ENCODE measurements around the gene TMEM239.
"Not testable (repeated sequence)": the region's sequence is repeated elsewhere in the genome, so short reads cannot be mapped to it uniquely, and the experiment has no call there.

Gene TMEM239

DNA sequence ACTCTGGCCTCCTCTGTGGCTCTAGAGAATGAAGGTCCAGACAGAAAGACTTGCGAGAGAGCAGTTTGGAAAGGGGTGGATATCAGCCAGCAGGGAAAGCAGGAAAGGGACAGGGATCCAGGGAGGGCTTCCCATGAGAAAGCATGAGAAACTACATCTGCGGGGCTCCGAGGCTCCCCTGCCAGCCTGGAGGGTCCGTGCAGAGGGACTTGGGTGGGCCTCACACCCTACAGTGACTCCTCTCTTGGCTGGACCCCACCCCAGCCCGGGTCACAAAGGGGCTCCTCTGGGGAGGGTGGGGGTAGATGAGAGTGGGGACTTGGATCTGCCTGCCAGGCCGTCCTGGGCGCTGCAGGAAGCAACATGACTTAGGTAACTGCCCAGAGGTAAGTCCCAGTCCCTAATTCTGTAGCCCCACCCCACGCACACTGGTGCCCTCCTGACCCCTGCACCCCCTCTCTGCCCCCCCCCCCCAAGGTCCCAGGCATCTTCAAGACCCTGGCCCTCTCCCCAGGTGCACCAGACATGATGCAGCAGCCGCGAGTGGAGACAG is at the start of gene TMEM239:
Gene TMEM239 (plus strand): TSS at position 335 of the 553 bp plus-strand sequence. CDS start 191 bp downstream, at position 526.
- no peak for DNase-seq (ENCODE audit: low spot score)

DNA sequence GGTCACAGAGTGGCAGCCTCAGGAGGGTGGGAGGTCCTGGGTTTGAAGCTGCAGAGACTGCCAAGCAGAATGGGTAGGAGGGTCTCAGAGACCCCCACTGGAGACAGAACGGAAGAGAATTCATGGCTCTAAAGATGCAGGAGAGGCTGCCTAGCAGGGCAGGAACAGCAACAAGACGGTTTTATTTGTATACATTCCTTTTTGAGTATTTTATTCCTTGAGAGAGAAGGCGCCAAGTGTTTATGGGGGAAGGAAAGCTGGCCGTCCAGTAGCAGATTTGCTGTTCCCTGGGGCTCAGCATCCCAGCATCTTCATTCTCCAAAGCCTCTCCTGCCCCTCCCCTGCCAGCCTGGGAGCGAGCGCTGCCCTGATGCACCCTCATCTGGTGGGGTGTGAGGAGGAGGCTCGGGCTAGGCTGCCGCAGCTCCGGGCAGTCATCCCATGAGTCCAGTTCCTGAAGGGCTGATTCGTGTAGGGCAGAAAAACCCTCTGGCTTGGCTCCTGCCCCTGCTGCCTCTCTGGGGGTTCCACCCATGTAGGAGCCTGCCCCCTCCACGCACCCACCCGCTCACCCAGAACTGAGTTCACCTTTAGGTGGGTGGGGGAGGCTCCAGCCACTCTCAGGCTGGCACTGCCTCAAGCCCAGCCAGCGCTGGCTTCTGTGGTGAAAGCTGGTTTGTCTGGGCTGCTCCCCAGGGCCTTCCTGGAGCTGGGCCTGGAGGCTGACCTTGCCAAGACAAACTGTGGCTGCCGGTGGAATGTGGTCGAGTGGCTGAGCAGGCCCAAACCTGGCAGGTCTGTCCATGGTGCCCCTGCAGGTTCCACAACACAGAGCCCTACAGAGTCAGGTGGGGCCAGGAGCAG is 48.2 kb upstream of the TMEM239 start:
- DNase-seq (ENCODE audit: low spot score): no peak

DNA sequence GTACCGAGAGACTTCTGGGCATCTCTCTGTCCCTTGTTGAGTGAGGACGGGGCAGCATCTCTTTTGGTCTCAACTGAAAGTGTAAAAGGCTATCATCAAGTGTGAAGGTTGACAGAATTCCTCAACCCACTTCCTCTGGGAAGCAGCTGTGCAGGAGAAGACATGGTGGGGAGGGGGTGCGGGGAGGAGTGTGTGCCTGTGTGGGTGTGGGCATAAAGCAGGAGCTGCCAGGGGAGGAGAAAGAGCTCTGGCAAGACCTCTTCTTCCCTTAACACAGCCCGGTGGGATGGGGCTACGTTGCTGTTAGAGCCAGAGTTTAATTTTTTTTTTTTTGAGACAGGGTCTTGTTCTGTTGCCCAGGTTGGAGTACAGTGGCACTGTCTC is 47.5 kb upstream of the TMEM239 start:
- no peak for DNase-seq (ENCODE audit: low spot score)

DNA sequence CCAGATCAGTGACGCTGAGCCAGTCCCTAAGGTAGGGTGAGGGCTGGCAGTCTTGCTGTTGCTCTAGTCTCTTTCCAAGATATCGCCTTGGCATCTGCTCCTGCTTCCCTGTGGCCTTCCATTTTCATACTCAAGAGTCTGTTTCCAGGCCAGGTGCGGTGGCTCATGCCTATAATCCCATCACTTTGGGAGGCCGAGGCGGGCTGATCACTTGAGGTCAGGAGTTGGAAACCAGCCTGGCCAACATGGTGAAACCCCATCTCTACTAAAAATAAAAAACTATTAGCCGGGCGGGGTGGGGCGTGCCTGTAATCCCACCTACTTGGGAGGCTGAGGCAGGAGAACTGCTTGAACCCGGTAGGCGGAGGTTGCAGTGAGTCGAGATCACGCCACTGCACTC is 46.1 kb upstream of the TMEM239 start:
- DNase-seq (ENCODE audit: low spot score): not testable (repeated sequence)

DNA sequence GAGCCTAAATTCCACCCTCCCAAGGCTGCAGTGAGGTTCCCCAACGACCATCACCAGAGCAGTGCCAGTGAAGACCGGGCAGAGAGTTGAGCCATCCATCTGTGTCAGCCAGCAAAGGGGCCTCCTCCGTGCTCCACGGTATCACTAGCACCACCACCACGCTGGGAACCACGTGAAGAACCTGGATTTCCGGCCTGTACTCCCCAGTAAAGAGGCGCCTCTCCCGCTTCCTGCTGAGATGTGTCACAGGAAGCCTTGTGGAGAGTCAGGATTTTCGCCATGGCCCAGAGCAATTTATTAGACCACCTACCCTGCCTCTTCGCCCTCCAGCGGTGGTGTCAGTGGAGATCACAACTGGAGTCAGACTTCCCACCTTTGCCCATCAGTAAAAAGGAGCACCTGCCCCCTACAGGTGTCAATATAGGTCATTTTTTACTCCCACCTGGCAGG is 44.5 kb upstream of the TMEM239 start:
- no peak for DNase-seq (ENCODE audit: low spot score)

DNA sequence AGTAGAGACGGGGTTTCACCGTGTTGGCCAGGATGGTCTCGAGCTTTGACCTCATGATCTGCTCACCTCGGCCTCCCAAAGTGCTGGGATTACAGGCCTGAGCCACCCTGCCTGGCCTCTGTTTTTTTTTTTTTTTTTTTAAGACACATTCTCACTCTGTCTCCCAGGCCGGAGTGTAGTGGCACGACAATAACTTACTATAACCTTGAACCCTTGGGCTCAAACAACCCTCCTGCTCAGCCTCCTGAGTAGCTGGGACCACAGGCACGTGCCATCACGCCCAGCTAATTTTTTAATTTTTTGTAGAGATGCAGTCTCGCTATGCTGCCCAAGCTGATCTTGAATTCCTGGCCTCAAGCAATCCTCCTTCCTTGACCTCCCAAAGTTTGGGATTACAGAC is 42.4 kb upstream of the TMEM239 start:
- DNase-seq (ENCODE audit: low spot score): no peak

DNA sequence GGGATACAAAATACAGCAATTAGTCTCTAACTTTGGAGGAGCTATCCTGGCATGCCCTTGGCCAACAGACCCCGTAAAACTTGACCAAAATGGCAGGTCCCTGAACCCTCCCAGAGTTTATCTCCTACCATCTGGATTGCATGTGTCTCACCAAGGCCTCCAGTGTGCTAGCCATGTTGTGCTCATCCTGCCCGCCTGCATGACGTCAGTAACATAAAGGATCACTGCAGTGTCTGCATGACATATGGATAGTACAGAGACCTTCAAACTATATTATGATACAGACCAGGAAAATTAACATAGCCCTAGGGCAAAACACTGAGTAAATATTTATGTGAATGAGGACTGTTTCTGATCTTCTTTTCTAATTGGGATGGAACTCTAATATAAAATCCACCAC is 41.0 kb upstream of the TMEM239 start:
- DNase-seq (ENCODE audit: low spot score): no peak

DNA sequence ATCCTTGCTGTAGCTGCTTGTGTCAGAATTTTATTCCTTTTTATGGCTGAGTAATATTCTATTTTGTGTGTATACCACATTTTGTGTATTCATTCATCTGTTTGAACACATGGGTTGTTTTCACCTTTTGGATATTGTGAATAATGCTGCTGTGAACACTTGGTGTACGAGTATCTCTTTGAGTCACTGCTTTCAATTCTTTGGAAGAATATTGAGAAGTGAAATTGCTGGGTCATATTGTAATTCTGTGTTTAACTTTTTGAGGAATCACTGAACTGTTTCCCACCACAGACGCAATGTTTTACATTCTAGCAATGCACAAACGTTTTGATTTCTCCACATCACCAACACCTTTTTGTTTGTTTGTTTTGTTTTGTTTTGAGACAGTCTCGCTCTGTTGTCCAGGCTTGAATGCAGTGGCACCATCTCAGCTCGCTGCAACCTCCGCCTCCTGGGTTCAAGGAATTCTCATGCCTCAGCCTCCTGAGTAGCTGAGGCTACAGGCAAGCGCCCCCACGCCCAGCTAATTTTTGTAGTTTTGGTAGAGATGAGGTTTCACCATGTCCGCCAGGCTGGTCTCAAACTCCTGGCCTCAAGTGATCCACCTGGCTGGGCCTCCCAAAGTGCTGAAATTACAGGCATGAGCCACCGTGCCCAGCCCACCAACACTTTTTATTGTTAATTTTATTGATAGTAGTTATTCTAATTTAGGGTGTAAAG is 37.4 kb upstream of the TMEM239 start:
- no peak for DNase-seq (ENCODE audit: low spot score)

DNA sequence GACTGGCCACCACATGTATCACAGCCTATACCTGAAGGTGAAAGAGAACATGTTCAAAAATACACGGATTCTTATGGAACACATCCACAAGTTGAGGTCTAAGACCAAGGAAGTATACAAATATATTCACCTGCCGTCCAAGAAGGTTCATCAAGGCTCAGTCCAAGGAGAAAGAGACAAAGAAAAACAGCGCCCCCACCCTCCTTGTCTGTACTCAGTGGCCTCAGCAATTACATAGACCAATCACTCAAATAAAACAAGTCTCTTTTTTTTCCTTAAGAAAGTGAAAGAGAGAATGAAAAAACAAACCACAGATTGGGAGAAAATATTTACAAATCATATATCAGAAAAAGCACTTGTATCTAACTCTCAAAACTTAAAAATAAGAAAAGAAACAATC is 35.2 kb upstream of the TMEM239 start:
- no peak for DNase-seq (ENCODE audit: low spot score)

DNA sequence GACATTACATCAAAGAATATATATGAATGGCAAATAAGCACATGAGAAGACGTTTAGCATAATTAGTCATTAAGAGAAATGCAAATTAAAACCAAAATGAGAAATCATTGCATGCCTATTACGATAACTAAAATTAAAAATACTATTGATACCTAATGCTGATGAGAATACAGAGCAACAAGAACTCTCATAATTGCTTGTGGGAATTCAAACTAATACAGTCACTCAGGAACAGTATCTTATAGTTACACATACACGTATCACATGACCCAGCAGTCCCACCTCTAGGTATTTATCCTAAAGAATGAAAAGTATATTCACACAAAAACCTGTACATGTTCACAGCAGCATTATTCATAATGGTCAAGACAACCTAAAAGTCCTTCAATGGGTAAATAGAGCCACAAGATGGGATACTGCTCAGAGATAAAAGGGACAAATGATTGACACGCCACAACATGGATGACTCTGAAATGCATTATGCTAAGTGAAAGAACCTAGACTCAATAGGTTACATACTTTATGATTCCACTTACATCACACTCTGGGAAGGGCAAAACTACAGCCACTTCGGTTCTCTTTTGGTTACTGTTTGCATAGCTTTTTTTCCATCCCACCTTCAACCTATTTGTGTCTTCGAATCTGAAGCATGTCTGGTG is 32.1 kb upstream of the TMEM239 start:
- DNase-seq (ENCODE audit: low spot score): no peak

DNA sequence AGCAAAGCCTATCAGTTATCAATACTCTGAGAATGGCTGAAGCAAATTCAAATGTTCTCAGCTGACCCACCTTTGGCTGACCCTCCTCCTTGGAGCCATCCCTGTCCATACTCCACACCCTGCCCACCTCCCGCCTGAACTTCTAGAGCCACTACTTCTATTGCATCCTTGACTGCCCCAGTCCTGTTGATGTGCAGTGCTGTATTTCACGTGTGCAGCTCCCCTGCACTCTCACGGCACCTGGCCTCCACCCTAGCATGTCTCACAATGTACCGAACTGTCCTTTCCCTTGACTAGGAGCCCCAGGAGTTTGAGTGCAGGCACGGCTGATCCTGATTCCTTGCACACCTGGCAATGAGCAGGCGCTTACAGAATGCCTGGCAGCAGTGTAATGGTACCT is 22.7 kb upstream of the TMEM239 start:
- no peak for DNase-seq (ENCODE audit: low spot score)

DNA sequence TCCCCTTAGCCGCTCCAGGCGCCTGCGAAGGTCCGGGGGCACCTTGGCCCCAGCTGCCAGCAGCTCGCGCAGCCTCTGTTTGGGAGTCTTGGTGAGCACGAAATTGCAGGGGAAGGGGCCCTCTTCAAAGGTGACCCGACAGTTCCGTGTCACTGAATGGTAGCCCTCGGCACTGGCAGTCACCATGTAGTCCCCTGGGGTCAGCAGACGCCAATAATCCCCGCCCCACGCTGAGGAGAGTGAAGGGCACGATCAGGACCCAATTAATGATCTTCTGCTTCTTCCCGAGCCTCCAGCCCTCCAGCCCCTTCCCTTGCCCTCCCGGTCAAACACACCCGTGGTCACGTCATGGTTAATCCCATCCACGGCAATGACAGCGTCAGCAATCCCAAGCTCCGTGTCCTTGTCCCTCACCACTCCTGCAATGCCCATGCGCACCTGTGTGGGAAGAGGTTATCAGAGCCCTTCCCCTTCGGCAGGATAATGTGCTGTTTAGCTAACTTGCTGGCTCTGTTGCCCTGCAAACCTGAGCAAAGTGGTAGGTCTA is 21.9 kb upstream of the TMEM239 start:
- no peak for DNase-seq (ENCODE audit: low spot score)

DNA sequence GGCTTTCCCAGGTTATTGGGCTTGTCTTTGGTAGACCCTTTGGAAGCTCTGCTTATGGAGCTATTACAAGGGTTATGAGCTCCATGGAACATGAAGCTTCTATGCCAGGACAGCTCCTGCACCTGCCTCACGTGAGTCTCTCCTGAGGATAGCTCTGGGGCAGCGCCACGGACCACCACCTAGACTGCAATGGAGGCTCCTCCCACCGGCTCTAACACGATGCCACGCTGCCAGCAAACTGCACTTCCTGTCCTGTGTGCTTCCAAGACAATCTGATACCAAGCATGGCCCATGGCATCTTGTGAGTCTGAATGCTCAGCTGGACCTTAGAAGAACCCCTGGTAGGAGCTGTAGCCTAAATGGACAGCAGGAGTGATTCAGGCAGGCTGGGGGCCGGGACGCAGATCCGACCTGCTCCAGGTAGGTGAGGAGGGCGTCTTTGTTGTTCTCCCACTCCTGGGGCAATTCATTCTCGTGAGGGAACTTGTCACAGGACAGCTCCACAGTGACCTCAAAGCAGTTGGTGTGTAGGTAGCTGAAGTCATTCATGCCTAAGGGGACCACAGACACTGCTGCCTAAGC is 21.2 kb upstream of the TMEM239 start:
- DNase-seq (ENCODE audit: low spot score): no peak

DNA sequence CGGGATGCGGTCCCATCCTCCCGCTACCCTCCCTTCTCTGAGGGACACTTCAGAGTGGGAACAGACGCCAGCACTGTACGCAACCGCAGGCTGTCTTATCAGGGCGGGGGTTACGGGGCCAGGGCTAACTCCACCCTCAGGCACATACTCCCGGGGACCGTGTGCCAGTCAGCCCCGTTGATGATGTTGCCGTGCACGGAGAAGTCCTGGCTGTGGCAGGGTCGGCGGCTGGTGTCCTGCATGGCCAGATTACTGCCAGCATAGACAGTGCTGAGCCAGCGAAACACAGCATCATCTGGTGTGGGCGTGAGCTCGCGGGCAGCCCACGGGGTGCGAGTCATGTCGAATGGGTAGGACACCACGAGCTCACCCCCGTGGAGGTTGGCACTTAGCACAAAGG is 20.7 kb upstream of the TMEM239 start:
- DNase-seq (ENCODE audit: low spot score): peak; percentile 24

DNA sequence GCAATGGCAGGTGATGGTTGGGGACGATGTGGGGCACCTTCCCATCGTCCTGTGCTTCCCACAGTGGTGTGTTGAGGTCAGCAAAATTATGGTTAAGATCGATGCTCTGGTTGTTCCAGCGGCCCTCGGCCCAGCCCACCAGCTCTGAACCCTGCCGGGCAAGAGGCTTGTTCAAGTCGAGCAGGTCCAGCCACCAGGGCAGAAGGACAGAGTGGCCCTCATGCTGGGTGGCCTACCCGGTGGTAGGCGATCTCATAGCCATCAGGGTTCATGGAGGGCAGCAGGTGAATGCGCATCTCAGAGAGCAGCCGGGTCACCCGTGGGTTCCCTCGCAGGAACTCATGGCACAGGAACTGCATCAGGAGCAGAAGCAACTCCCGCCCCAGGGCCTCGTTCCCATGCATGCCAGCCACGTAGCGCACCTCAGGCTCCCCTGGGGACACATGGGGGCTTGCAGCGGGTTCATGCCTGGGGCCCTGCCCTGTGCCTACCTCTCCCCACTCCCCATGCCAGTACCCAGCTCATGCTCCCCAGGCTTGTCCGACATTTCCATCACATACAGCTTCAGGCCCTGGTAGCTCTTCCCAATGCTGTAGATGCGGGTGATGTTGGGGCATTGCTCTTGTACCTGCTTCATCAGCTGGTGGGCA is 20.0 kb upstream of the TMEM239 start:
- DNase-seq (ENCODE audit: low spot score): no peak

DNA sequence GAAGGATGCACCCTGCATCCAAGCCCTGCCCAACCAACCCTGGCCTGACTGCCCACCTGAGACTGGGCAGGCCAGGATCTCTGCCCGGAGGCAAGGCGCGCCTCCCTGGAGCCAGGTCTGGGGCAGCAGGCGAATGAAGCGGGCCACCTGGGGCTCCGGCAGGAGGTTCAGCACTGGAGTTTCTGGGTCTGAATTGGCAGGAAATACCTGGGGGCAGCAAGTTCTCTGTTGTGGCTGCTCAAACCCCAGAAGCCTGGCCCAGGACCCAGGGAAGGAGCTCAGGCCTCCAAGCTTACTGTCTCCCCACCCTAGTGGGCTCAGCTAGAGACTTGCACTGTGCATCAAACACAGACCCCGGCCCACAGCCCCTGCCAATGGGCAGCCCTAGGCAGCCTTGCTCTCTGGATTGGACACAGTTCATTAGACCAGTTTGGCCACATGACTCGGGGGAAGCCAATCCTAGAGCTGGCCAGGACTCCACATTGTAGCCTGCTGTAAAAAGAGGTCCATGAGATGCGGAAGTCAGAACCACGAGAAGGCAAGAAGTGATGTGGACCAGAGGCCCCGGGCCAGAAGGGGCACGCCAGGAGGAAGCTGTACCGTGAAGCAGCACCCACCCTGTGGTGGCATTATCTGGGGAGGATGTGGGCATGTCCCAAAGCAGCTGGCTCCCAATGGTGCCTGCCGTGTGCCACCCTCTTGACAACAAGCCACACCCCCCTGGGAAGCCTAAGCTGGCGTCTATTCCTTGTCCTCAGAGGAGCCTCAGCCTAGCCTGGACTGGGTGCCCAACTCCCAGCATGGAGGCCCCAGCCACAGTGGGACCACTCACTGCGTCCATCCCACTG is 18.8 kb upstream of the TMEM239 start:
- no peak for DNase-seq (ENCODE audit: low spot score)

DNA sequence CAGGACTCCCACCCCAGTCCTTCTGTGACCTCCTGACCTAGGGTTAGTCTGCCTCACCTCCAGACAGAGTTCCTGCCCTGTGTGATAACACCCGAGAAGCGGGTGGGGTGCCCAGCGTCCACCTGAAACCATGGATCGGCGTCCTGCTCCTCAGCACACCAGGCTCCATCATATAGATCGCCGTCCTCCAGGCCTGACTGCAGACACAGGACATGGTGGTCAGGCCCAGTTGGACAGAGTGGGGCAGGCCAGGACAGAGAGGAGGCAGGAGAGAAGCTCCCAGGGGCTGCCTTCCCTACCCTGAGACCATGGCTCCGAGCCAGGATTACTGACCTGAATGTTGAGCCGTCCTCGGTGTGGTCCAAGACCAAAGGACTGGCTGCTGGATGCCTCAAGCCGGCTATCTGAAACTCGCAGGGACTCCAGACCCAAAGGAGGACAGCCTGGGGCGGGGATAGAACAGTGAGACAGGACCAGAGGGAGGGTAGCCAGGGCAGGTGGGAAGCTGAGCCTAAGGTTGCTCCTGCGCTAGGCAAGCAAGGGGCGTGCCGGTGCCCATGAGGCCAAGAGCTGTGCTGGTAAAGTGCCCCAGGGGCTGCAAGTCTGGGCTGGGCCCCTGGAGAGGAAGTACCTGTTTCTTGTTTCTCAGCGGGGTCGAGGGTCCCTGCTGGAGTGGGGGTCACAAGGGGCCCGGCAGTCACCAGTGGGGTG is 17.9 kb upstream of the TMEM239 start:
- DNase-seq (ENCODE audit: low spot score): no peak

DNA sequence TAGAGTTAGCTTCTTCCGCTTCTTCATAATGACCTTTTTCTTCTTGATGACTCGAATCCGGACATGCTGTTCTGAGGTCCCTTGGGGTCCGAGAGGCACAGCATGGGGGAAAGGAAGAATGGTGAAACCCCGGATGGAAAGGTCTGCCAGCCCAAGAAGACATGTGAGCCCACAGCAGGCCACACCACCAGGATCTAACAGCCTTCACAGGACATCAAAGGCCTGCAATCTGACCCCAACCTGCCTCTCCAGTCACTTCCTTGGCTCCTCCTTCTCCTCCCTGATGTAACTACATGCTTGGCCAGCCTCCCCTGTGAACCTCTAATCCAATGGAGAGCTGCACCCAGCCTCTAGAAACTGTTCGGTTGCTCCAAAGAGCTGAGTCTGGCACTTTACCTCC is 17.4 kb upstream of the TMEM239 start:
- no peak for DNase-seq (ENCODE audit: low spot score)

DNA sequence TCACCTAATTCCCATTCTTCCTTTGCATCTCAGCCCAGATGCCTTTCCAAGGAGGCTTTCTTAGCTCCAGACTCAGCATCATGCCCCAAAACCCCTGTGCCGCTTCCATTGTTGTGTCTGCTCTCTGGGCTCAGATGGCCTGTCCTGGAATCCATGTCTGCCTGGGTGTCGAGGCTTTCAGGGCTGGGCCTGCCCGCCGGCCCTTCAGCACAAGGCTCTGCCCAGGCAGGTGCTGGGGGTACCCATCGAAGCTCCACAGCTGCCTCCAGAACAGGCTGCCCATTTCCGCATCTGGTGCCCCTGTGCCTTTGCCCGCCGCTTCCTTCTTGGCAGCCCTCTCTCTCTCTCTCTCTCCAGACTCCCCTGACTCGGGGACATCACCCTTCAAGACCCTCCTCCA is 16.9 kb upstream of the TMEM239 start:
- no peak for DNase-seq (ENCODE audit: low spot score)

All from hematopoietic multipotent progenitor cell treated with erythropoietin and hydrocortisone succinate and interleukin-3 and kit ligand, for 15 days (in vitro differentiated cells).